K562 (cell line): ENCODE results near the gene HOXB8. TPM values are rescaled to one million over a fixed set of nuclear protein-coding genes. Genes with fewer than 3 reads are reported as not detected.
A peak's percentile ranks its signal among the peaks of the same experiment; 100 is the strongest.

Experiments
- ATF4 ChIP-seq: fragments of 450-650 bp; formaldehyde crosslinking; IDR thresholded peaks from 2 replicates; pipeline ENCODE4 v1.4.0; 2022; ENCODE audit warnings: mild to moderate bottlenecking, moderate library complexity
- CBFB ChIP-seq: sonication (generic); formaldehyde crosslinking; IDR thresholded peaks from 2 replicates; pipeline ENCODE4 v1.4.0; 2020; ENCODE audit warnings: mild to moderate bottlenecking, missing genetic modification reagents
- EHMT2 ChIP-seq: fragments of 450-650 bp; IDR thresholded peaks from 2 replicates; pipeline ENCODE4 v1.6.1; 2018; ENCODE audit warnings: antibody characterized with exemption
- MECOM ChIP-seq: fragments of 250-450 bp; sonication (Bioruptor Pico); IDR thresholded peaks from 2 replicates; pipeline ENCODE4 v1.8.0; 2022; ENCODE audit warnings: inconsistent platforms
- MTA2 ChIP-seq: fragments of 450-650 bp; IDR thresholded peaks from 2 replicates; pipeline ENCODE4 v1.6.1; 2016; ENCODE audit warnings: low read depth
- SMARCC2 ChIP-seq: fragments of 450-650 bp; IDR thresholded peaks from 2 replicates; pipeline ENCODE4 v1.6.1; 2017; ENCODE audit warnings: antibody characterized with exemption, moderate library complexity, mild to moderate bottlenecking, low read depth
- TEAD1 ChIP-seq, 2 experiments: fragments of 450-650 bp in 1 of 2; sonication (generic) in 1 of 2; formaldehyde crosslinking; IDR thresholded peaks; 2 replicates each; pipeline versions ENCODE4 v1.4.0 to v1.8.0; 2020 to 2022; ENCODE audit warnings: mild to moderate bottlenecking in 2 of 2, missing genetic modification reagents in 1 of 2
- UBTF ChIP-seq, 2 experiments: IDR thresholded peaks; 2 replicates each; pipeline ENCODE4 v1.6.1; 2012; ENCODE audit warnings: improper control_type of control experiment in 2 of 2, low read depth in 2 of 2, low read length in 2 of 2, borderline replicate concordance in 1 of 2
- ZMIZ1 ChIP-seq, 2 experiments: fragments of 150-350 bp in 1 of 2; IDR thresholded peaks; 2 replicates each; pipeline ENCODE4 v1.6.1; 2012 to 2016; ENCODE audit warnings: low read depth in 2 of 2, low read length in 2 of 2, mild to moderate bottlenecking in 1 of 2, moderate library complexity in 1 of 2
- ZNF134 ChIP-seq: fragments of 250-450 bp; sonication (Bioruptor Pico); conservative IDR thresholded peaks from 2 replicates; pipeline ENCODE4 v1.4.0; 2020
- ZNF146 ChIP-seq: IDR thresholded peaks from one replicate; pipeline ENCODE4 v1.6.1; 2018; ENCODE audit warnings: missing compliant biosample characterization; ENCODE audit not compliant: unreplicated experiment
- ZNF165 ChIP-seq: fragments of 250-450 bp; sonication (Bioruptor Pico); IDR thresholded peaks from 2 replicates; pipeline ENCODE4 v1.4.0; 2020; ENCODE audit warnings: borderline replicate concordance
- ZNF347 ChIP-seq: fragments of 450-650 bp; formaldehyde crosslinking; IDR thresholded peaks from 2 replicates; pipeline ENCODE4 v1.4.0; 2020; ENCODE audit warnings: low read depth, mild to moderate bottlenecking, moderate library complexity
- ZNF668 ChIP-seq: fragments of 250-450 bp; sonication (Bioruptor Pico); IDR thresholded peaks from 2 replicates; pipeline ENCODE4 v1.8.0; 2022; ENCODE audit warnings: mild to moderate bottlenecking, inconsistent platforms
- ZNF717 ChIP-seq: fragments of 250-450 bp; sonication (Bioruptor Pico); IDR thresholded peaks from 2 replicates; pipeline ENCODE4 v1.5.0; 2021
- polyA plus RNA-seq, 8 experiments: library from polyadenylated mRNA; depleted of rRNA in 4 of 8; stranded (reverse) in 5 of 8; unstranded in 3 of 8; fragments of >200 nt; fragmentation: Nextera tagmentation in 2 of 8; fragmentation: Illumina TruSeq in 1 of 8; extraction: Ambion mirVana in 2 of 8; extraction: Trizol in 1 of 8; gene quantifications; 2 replicates each; pipeline versions ENCODE4 v1.2.1 to v1.2.3, GENCODE V29; 2011 to 2014; ENCODE audit warnings: inconsistent platforms in 1 of 8, missing spikeins in 1 of 8
- total RNA-seq, 7 experiments: library from RNA; depleted of rRNA in 6 of 7; stranded (reverse); fragments of >200 nt in 6 of 7; fragmentation: Illumina TruSeq in 2 of 7; extraction: Trizol in 2 of 7; gene quantifications; 2 replicates each; pipeline versions ENCODE4 v1.2.1 to v1.2.3, GENCODE V29; 2011 to 2021; ENCODE audit warnings: low replicate concordance in 1 of 7
- TF ChIP-seq, protein P1 (sequence below): fragments of 250-450 bp; sonication (Bioruptor Pico); IDR thresholded peaks from 2 replicates; pipeline ENCODE4 v1.5.0; 2021
- TF ChIP-seq, protein P2 (sequence below): sonication (generic); formaldehyde crosslinking; IDR thresholded peaks from 2 replicates; pipeline ENCODE4 v1.8.1; 2023; ENCODE audit warnings: mild to moderate bottlenecking, missing genetic modification reagents, moderate library complexity

The HOXB8 gene
- total and polyA plus RNA-seq, 9 of the 15 experiments (the other 6 are each of a cell fraction or from before 2014, with no cell fraction given) = 0.52 to 23.8 (median 3.6) TPM

DNA sequence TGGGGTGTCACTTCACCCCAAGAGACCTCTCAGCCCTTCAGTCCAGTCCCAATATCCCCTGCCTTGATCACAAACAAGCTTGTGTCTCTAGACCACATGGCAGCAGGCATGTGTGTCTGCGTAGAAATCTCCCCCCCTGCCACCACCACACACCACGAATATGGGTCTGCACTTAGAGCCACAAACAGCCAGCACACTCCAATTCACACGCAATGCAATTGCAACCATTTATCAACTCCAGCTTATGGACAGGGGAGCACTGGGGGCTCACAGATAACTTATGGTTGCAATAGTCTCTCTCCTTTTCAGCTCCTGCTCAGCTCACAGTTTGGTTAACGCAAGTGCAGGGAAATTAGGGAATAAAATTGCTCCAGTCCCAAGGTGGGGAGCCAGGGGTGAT, 8.5 kb upstream of the HOXB8 start (continued):
- TF ChIP-seq UBTF (IDR thresholded peaks at IDR 0.05; ENCODE audit: borderline replicate concordance in 1 of 2, low read depth in 2 of 2, low read length in 2 of 2) (no peak), ATF4 (CRISPR knock-in tag) (peak; percentile 81), CBFB (CRISPR knock-in tag) (no peak), TEAD1 (CRISPR knock-in tag; IDR thresholded peaks at IDR 0.05) (0 out of 4 replicates have a peak, but pooled peaks of 1 of the 2 experiments have one; percentile 46), ZNF347 (CRISPR knock-in tag) (no peak), ZNF146 (CRISPR knock-in tag) (no peak), MECOM (CRISPR knock-in tag) (no peak), SMARCC2 (0 out of 2 replicates have a peak, but pooled peaks have one; percentile 16), ZNF668 (no peak), MTA2 (peak; percentile 37; the same call in 1 of the 2 replicates), ZMIZ1 (IDR thresholded peaks at IDR 0.05; ENCODE audit: low read depth in 2 of 2, low read length in 2 of 2) (no peak), ZNF134 (CRISPR knock-in tag) (no peak), ZNF165 (0 out of 2 replicates have a peak, but pooled peaks have one; percentile 4), ZNF717 (no peak), EHMT2 (no peak)
- TF ChIP-seq, protein P1, sequence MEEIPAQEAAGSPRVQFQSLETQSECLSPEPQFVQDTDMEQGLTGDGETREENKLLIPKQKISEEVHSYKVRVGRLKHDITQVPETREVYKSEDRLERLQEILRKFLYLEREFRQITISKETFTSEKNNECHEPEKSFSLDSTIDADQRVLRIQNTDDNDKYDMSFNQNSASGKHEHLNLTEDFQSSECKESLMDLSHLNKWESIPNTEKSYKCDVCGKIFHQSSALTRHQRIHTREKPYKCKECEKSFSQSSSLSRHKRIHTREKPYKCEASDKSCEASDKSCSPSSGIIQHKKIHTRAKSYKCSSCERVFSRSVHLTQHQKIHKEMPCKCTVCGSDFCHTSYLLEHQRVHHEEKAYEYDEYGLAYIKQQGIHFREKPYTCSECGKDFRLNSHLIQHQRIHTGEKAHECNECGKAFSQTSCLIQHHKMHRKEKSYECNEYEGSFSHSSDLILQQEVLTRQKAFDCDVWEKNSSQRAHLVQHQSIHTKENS (CRISPR knock-in tag) = no peak
- TF ChIP-seq, protein P2, sequence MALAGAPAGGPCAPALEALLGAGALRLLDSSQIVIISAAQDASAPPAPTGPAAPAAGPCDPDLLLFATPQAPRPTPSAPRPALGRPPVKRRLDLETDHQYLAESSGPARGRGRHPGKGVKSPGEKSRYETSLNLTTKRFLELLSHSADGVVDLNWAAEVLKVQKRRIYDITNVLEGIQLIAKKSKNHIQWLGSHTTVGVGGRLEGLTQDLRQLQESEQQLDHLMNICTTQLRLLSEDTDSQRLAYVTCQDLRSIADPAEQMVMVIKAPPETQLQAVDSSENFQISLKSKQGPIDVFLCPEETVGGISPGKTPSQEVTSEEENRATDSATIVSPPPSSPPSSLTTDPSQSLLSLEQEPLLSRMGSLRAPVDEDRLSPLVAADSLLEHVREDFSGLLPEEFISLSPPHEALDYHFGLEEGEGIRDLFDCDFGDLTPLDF (CRISPR knock-in tag) = 0 out of 2 replicates have a peak, but pooled peaks have one; percentile 50
